Fibroblast of villous mesenchyme (primary cell): Measurements from ENCODE around the gene NOX4. TPM values are rescaled to one million over a fixed set of nuclear protein-coding genes. Genes with fewer than 3 reads are reported as not detected.

Experiments used
- DNase-seq: peaks from one replicate; pipeline ENCODE4 v3.0.0-alpha.2; 2010; ENCODE audit warnings: low read depth
- H3K4me3 ChIP-seq: 2 replicates; pipeline ENCODE4 v1.5.1; 2011; ENCODE audit warnings: low read depth, mild to moderate bottlenecking, low read length
- total RNA-seq: library from RNA; depleted of rRNA; stranded (reverse); fragments of >200 nt; gene quantifications from 2 replicates; pipeline ENCODE4 v1.2.3, GENCODE V29; 2012
- TF ChIP-seq, protein P1 (sequence below): IDR thresholded peaks from 2 replicates; pipeline ENCODE4 v1.5.1; 2012; ENCODE audit warnings: low read depth, mild to moderate bottlenecking, low read length; ENCODE audit not compliant: insufficient read depth

Gene NOX4
- total RNA-seq, 1 donor, result 5.2 TPM

DNA sequence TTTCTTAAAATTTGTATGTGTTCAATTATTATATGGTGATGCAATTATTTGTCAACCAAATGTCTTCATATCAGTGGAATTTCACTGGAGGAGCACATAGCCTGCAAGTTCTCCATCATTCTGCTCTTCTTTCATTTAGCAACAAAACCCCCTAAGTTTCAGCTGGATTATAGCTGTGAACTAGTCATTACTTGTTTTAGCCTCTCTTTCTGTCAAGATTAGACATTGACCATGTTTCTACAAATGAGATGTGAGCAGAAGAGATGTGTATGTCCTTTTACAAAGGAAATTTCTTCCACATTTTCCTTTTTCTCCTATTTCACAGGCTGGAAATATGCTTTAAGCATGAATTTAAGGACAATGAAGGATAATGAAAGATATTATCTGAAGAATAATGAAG is 9.2 kb upstream of the NOX4 start:
- TF ChIP-seq, protein P1, sequence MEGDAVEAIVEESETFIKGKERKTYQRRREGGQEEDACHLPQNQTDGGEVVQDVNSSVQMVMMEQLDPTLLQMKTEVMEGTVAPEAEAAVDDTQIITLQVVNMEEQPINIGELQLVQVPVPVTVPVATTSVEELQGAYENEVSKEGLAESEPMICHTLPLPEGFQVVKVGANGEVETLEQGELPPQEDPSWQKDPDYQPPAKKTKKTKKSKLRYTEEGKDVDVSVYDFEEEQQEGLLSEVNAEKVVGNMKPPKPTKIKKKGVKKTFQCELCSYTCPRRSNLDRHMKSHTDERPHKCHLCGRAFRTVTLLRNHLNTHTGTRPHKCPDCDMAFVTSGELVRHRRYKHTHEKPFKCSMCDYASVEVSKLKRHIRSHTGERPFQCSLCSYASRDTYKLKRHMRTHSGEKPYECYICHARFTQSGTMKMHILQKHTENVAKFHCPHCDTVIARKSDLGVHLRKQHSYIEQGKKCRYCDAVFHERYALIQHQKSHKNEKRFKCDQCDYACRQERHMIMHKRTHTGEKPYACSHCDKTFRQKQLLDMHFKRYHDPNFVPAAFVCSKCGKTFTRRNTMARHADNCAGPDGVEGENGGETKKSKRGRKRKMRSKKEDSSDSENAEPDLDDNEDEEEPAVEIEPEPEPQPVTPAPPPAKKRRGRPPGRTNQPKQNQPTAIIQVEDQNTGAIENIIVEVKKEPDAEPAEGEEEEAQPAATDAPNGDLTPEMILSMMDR, result no peak
- no peak for DNase-seq
- no peak overlapping the region for H3K4me3 ChIP-seq

DNA sequence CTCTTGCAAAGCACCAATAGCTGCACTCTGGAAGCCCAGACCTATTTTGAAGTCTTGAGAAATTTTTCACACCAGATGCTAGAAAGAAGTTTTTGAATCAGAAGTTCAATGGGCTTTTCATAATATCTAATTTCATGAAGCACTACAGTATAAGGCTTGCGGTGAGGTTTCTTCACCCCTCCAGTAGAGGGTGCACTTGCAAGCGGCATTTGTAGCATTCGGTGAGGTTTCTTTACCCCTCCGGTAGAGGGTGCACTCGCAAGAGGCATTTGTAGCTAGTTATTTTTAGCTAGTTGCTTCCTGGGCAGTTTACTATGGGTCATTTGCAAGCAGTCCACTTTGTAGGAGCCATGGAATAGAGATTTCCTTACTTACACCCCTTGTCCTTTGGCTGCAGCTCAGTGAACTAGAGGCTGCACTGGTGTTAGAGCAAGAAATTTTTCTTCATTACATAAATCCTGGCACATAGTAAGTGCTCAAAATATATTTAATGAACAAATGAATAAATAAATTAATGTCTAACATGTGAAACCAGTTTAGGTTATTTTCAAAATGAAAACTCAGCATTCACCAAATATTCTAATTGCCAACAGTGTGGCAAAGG is 7.8 kb upstream of the NOX4 start:
- no peak overlapping the region for H3K4me3 ChIP-seq
- DNase-seq, result no peak
- TF ChIP-seq, protein P1, result no peak

DNA sequence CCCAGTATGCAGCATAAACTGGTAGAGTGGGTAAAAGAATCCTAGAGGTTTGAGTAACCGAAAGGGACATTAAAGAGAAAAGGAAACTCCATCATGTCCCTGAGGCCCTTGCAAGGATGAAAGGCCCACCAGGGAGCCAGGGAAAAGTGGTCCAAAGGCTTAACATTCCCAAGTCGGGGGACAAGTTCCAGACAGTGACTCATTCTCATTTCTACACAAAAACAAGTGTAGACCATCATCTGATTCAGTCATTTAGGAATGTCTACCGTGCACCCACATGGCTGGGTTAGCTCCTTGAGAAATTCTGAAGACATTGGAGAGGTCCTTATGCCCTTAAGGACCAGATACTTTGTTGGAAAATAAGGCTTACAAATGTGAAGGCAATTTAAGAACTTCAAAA is 4.8 kb upstream of the NOX4 start:
- no peak overlapping the region for H3K4me3 ChIP-seq
- TF ChIP-seq, protein P1, result no peak
- DNase-seq, result peak; percentile 59

DNA sequence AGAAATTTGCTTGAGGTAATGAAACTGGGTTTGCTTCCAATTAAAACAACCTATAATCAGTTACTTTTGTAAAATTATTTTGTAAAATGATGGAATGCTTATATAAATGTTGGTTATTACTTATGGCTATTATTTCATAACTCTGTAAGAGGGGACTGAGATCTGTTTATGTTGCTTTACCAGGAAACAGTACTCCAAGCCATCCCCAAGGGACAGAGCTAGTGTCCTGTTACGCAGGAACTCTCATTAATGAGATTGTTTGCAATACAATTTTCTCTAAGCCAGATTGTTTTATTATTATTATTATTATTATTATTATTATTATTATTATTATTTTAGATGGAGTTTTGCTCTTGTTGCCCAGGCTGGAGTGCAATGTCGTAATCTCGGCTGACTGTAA is 2.3 kb upstream of the NOX4 start:
- TF ChIP-seq, protein P1, result no peak
- H3K4me3 ChIP-seq, result no peak overlapping the region
- no peak for DNase-seq

DNA sequence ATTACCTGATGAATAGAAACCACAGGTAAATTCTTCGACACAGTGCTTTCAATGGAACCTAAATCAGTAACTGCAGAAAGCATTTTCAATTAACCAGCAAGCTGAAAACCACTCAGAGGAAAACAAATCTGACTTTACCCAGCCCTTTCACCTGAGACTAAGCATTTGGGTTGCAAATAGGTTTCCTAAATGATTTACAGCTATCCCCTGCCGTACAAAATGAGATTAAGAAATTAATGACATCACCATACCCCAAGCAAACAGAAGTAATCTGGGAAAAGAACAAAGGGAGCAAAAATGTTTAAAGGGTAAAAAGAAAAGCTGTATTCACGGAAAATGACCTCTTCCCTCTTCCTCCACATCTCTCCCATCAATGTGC is 584 bp downstream of the NOX4 start:
- peak overlapping the region; percentile 47 for H3K4me3 ChIP-seq
- no peak for DNase-seq
- TF ChIP-seq, protein P1, result no peak

DNA sequence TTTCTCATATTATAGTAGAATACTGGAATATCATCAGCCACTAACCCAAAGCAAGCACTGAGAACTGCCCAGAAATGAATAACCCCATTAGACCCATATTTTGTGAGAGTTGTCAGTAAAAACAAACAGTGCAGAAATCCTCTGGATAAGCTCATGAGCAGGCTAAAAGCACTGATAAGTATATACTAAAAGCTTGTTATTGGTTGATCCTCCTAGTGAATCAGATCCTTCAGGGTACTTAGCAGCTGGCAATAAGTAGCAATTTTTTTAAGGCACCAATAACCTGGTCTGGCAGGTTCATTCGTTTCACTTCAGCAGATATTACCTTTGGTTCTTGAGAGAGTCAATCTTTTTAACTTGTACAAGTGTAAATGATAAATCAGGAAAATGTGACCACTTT is 1.2 kb downstream of the NOX4 start:
- no peak overlapping the region for H3K4me3 ChIP-seq
- DNase-seq, result no peak
- TF ChIP-seq, protein P1, result no peak

DNA sequence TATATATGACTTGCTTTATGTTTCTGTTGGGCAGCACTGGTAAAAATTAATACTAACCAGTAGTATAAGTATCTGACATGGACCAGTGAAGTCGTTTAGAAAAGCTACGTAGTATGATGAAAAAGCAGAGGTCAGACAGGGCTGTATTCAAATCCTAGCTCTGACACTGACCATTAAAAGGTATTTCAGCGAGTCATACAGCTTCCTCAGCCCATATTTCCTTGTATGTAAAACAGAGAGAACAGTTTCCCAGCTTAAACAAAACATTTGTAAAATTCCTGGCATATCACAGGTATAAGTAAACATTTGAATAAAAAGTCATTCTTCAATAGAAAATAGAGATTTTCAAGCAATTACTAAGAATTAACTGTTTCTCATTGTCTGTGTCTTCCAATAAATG is 4.2 kb downstream of the NOX4 start:
- DNase-seq, result no peak
- TF ChIP-seq, protein P1, result no peak

More for the DNA sequence above, 4.2 kb downstream of the NOX4 start:
- no peak overlapping the region for H3K4me3 ChIP-seq
